GM19351 (cell line): ENCODE data around the gene HOXC10.
A peak's percentile ranks its signal among the peaks of the same experiment; 100 is the strongest.

Source experiments
- ATAC-seq: cut with Tn5 transposase; IDR thresholded peaks from one replicate; pipeline ENCODE4 v1.9.1; 2021; ENCODE audit warnings: mild to moderate bottlenecking, moderate library complexity; ENCODE audit not compliant: unreplicated experiment

HOXC10 gene

DNA sequence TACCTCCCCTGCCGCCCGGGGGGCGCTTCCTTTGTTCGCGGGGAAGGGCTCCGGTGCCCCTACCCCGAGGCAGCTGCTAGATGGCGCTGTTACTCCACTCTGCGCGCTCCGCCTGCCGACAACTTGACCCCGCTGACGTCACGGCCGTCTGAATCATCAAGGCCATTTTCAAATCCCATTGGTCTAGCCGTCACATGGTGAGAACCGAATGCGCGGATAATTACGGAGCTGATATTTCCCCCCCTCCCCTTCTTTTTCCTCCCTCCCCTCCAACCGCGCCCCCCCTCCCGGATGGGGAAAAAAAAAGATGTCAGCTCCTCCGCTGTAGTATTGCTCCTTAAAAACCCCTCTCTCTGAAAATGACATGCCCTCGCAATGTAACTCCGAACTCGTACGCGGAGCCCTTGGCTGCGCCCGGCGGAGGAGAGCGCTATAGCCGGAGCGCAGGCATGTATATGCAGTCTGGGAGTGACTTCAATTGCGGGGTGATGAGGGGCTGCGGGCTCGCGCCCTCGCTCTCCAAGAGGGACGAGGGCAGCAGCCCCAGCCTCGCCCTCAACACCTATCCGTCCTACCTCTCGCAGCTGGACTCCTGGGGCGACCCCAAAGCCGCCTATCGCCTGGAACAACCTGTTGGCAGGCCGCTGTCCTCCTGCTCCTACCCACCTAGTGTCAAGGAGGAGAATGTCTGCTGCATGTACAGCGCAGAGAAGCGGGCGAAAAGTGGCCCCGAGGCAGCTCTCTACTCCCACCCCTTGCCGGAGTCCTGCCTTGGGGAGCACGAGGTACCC, at the start of gene HOXC10:
TSS of gene HOXC10 (plus strand) at position 246 of the 791 bp plus-strand sequence. CDS start at position 360, 114 bp downstream.
- peak; percentile 47 for ATAC-seq

- no peak for ATAC-seq
Observed at GRCh38 chr12:53935383-53936341, 49.3 kb upstream of the HOXC10 start.

- ATAC-seq: no peak
Observed at GRCh38 chr12:53937099-53937498, 47.8 kb upstream of the HOXC10 start.

DNA sequence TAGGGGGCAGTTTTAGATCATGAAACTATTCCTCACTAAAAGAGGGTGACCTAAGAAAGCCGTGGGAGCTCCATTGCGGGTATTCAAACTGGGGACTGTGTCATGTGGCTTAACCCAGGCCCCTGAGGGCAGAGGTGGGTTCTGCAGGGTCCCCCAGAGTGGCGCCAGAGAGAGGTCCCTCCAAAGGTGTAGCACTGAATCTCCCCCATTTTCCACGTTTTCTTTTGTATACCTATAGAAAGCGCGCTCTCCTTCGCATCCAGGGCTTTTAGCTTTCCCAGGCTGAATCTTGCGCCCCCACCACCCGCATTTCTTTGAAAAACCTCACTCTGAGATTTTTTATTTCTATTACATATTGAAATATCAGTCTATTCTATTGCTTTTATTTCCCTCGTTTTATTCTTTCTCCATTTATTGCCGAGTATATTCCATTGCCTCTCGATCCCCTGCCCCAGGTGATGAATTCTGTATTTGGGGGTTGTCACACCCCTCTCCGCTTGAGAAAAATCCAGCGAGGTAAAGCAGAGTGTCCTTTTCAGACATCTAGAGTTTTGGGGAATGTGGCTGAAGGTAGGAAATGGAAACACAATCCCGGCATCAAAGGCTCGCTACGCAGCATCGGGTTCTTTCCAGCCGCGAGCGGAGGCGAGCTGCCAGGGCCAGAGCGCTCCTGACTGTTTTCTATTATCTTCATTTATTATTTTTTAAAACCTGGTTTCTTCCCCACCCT, 47.2 kb upstream of the HOXC10 start:
- no peak for ATAC-seq

DNA sequence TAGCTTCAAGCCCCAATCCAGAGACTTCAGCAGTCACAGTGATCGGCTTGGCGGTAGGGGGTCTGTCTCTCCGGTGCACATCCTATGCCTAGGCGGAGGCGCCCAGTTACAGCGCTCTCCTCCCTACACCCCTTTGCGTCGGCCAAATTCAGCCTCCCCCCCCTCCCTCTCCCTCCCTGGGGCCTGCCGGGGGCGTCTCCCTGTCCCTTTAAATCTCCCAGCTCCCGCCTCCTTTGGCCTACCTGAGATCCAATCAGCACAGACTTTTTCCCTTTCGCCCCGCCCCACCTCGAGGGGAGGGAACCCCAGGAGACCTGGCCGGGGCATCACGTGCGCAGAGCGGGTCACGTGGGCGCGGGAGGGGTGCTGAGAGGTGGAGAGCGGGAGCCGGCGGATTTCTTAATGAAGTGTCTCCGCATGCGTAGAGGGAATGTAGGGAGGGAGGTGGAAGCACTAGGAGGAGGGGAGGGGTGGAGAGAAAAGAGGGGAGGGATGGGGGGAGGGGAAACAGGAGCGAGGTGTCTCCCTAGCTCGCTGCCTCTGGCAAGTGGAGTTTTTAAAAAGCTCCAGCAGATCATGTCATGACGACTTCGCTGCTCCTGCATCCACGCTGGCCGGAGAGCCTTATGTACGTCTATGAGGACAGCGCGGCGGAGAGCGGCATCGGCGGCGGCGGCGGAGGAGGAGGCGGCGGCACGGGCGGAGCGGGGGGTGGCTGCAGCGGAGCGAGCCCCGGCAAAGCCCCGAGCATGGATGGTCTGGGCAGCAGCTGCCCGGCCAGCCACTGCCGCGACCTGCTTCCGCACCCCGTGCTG, 46.4 kb upstream of the HOXC10 start, which contains the start of gene HOXC13:
TSS of gene HOXC13 (plus strand) at position 506 of the 815 bp plus-strand sequence. CDS start at position 582, 76 bp downstream.
- ATAC-seq: no peak

- no peak for ATAC-seq
Observed at GRCh38 chr12:53939141-53940108, 45.5 kb upstream of the HOXC10 start.

DNA sequence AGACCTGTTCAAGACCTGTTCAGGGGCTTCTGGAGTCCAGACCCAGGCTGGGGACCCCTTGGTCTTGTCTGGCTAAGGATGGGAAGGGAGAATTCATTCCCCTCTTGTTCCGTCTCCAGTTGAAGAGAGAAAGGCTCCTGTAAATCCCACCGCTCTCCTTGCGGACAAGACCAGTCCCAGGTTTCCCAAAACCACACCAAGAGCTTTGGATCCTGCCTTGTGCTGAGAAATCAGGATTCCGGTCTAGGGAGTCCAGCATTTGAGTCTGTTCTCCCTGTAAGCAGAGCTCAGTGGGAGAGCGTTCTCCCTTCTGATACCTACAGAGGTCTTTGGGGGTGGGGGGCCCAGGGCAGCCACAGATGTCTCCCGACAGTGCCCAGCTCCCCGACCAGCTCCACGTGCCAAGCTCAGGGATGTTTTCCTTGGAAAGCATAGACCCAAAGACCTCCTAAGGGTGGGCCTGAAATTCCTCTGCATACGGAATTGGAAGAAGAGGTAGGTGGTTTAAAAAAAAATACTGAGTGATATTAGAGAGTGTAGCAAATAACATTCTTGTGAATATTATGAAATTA, 44.4 kb upstream of the HOXC10 start:
- ATAC-seq: no peak

DNA sequence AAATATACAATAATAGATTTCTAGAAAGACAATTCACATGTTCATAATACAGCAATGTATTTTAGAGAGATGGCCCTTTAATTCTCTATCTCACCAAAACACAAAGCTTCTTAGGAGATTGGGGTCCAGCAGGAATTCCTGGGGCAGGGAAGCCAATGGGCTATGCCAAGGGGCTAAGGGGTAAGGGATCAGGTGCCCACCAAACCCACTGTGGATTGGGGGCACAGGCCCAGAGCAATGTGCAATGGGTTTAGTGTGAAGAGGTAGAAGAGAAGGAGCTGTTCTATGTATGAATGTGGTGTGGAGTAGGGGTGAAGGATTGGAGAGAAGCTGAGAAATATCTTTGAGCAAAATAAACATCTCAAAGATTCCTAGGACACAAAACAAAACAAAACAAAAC, 43.8 kb upstream of the HOXC10 start:
- ATAC-seq: no peak

DNA sequence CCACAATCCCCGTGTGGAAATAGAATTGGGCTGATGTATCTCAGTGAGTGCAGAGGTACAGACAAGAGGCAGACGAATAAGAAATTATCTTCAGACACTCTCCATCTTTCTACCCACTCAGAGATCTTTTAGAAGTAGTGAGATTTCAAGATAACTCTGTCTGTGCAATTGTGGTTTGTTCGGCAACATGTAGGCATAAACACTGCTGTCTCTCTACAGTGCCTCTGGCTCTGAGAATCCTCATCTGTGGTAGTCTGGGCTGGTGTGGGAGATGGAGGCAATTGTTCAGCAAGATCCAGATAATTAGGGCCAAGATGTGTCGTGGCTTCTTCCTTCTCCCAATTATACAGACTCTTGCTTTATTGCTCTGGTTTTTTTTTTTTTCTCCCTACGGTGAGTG, 43.2 kb upstream of the HOXC10 start:
- ATAC-seq: no peak

DNA sequence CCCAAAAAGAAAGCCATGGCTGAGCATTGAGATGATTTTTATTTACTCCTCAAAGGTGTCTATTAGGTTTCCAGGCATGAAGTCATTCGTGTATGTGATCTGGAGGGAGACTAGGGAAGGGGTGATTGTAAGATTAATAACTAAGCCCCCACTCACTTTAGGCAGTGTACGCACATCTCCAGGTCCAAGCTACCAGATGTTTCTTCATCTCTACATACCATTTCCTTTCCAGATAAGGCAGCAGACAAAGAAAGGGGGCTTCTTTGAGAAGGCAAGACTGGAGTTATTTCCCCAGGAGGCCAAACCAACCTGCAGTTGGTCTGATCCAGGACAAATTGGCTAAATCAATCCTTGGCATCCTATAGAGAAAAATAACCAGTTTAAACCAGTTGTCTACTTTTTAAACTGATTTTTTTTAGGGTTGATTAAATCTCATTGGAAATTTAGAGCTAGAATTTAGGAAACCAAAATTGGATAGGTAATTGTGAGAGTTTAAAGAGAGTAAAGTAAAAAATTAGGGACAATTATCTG, 42.4 kb upstream of the HOXC10 start:
- no peak for ATAC-seq

DNA sequence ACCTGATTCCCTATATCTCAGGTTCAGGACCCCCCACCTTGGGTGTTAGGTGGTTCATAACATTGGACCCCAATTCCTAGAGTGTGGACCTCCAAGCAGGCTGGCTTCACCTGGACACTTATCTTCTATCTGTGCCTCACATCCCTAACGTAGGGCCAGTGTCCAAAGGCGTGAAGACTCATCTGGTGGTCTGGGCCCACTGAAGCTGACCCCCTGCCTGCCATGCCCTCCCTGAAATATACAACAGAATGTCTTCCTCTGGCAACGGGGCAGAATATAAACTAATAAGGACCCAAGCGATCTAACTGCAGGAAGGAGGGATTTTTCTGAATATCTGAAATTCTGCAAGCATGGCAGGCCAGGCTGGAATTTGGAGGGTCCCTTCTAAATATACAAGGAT, 40.7 kb upstream of the HOXC10 start:
- no peak for ATAC-seq

GRCh38 chr12:53944907-53945847, 39.8 kb upstream of the HOXC10 start:
- ATAC-seq: no peak

- no peak for ATAC-seq
Observed at GRCh38 chr12:53947743-53948142, 37.2 kb upstream of the HOXC10 start.

DNA sequence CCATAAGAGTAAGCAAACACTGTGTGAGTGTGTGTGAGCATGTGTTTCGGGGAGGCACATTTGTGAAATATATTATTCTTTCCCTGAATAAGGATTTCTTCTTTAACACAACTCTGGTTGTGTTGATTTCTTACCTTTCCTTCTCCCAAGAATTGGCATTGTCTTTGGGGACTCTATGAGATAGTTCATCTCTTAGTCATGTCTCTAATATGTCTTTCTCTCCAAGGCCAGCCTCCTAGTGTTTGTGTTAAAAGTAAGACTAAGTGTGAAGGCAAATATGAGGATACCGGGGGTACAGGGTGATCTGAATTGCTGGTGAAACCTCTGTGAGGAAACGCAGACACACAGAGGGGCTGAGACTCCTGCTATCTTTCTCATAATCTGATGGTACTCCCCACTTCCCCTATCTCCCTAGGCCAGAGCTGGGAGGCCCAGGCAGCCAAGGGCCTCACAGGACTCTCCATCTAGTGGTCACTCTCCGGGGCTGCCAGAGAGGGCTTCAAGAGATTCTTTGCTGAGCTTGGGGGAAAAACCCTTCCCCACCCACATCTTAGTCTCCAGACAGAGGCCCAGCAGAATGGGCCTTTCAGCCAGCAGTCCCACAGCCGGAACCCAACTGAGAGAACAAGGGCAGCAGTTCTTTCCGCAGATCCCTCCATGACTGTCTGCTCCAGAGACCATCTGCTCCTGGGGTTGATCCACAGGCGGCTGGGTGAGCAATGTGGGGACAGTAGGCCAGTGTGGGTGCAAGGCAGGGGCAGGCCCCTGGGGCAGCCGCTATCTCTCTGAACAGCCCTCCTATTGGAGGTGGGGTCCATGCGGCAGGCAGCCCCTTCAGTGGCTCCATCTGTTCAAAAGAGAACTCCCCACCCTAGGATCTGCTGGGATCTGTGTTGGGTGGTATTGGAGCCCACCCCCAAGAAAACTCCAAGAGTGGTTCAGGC, 36.0 kb upstream of the HOXC10 start:
- no peak for ATAC-seq

- no peak for ATAC-seq
Observed at GRCh38 chr12:53949631-53950436, 35.1 kb upstream of the HOXC10 start.
